ENCODE measurements around the gene TBC1D24. TPM values are rescaled to one million over a fixed set of nuclear protein-coding genes. Genes with fewer than 3 reads are reported as not detected.
A peak's percentile ranks its signal among the peaks of the same experiment; 100 is the strongest.
"Not testable (repeated sequence)": the region's sequence is repeated elsewhere in the genome, so short reads cannot be mapped to it uniquely, and the experiment has no call there.

TBC1D24 gene
- total RNA-seq, 4 donors from 2014 or later: 8.3 to 19.3 (median 11.6) TPM

DNA sequence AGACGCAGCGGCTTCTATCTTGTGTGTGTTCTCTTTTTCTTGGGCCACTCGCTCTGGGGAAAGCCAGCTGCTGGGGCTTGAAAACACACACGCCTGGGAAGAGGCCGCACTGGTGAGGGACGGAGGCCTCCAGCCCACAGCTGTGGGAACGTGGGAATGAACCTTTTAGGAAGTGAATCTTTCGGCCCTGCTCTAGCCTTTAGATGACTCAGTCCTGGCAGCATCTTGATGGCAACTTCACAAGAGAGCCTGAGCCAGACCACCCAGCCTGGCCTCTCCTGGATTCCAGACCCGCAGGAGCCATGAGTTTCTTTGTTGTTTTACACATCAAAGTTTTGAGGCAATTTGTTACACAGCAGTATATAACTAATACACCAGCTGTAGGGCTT is 60.7 kb downstream of the TBC1D24 start:
- Histone ChIP-seq H3K4me3 (no peak overlapping the region), H3K9me3 (no peaks in the 10 kb centered on the region), H3K4me1 (peaks cover 22 to 52% (median 41%) of the 10 kb centered on the region in 4 donors), H3K36me3 (no peaks in the 10 kb centered on the region), H3K27me3 (no peaks in the 10 kb centered on the region), H3K27ac (peak overlapping the region; percentile 91 to 93 (median 92))
- intact Hi-C loops (cut with DNase I; ENCODE audit: low total_unique reads) (no loop called here), in situ Hi-C loops (cut with MboI; ENCODE audit: low pct_ligation_motif_present in 1 of 4, low pct_unique_long_range_greater_than_20kb in 1 of 4, low sequenced_read_pairs in 3 of 4) (no loop called here)
- DNase-seq: no peak
- 69 to 81% methylated on average over 2 to 9 of the region's 9 CpGs for WGBS, 2 donors (ENCODE audit: low coverage in 1 of 2)
- TF ChIP-seq, protein P1, sequence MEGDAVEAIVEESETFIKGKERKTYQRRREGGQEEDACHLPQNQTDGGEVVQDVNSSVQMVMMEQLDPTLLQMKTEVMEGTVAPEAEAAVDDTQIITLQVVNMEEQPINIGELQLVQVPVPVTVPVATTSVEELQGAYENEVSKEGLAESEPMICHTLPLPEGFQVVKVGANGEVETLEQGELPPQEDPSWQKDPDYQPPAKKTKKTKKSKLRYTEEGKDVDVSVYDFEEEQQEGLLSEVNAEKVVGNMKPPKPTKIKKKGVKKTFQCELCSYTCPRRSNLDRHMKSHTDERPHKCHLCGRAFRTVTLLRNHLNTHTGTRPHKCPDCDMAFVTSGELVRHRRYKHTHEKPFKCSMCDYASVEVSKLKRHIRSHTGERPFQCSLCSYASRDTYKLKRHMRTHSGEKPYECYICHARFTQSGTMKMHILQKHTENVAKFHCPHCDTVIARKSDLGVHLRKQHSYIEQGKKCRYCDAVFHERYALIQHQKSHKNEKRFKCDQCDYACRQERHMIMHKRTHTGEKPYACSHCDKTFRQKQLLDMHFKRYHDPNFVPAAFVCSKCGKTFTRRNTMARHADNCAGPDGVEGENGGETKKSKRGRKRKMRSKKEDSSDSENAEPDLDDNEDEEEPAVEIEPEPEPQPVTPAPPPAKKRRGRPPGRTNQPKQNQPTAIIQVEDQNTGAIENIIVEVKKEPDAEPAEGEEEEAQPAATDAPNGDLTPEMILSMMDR (IDR thresholded peaks at IDR 0.05): no peak
- TF ChIP-seq POLR2AphosphoS5 (IDR thresholded peaks at IDR 0.05): no peak

DNA sequence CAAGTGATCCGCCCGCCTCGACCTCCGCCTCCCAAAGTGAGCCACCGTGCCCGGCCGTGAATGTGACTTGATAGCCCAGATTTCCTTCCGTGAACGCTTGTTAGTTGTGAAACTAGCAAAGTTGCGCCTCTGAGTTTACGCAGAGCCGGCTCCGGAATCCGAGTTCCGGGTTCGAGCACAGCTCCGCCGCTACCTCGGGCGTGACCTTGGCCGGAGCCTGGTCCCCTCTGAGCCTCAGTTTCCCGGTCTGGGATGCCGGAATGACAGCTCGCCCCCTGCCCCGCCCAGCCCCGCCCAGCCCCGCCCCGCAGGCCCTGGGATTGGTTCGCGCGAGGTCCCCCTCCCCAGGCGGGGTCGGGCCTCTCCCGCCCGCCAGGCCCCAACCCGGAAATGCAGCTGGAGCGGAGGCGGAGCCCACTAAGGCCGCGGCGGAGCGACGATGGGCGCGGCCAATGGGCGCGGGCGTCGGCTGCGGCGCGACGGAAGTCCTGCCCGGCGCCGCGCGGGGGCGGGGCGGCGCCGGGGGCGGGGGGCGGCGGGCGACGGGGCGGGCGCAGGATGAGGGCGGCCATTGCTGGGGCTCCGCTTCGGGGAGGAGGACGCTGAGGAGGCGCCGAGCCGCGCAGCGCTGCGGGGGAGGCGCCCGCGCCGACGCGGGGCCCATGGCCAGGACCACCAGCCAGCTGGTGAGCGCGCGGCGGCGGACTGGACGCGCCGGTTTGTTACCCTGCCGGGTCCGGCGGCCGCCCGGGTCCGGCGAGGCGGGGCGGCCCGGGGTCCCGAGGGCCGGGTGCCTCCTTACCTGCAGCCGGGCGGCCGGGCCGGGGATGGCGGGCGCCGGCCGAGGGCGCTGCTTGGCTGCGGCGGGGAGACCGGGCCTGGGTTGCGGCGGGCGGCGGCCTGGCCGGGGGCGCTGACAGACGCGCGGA is 62.8 kb downstream of the TBC1D24 start, which contains the start of gene PDPK1:
Gene PDPK1 (plus strand): TSS at position 571 of the 929 bp plus-strand sequence. CDS start 92 bp downstream, at position 663.
- no peaks in the 10 kb centered on the region for H3K27me3 ChIP-seq
- peaks cover 21 to 59% (median 48%) of the 10 kb centered on the region in 4 donors for H3K4me1 ChIP-seq
- TF ChIP-seq POLR2AphosphoS5 (IDR thresholded peaks at IDR 0.05) (peak; percentile 39 to 65 (median 42)), EP300 (IDR thresholded peaks at IDR 0.05; ENCODE audit: low read depth) (no peak), POLR2A (IDR thresholded peaks at IDR 0.05) (peak; percentile 67)
- TF ChIP-seq, protein P1 (IDR thresholded peaks at IDR 0.05): no peak
- intact Hi-C loops (cut with DNase I; ENCODE audit: low total_unique reads) (no loop called here), in situ Hi-C loops (cut with MboI; ENCODE audit: low pct_ligation_motif_present in 1 of 4, low pct_unique_long_range_greater_than_20kb in 1 of 4, low sequenced_read_pairs in 3 of 4) (no loop called here)
- H3K27ac ChIP-seq: peak within 1 kb of the TSS; percentile 91 to 93 (median 92)
- no peaks in the 10 kb centered on the region for H3K36me3 ChIP-seq
- H3K9me3 ChIP-seq: no peaks in the 10 kb centered on the region
- H3K4me3 ChIP-seq: peak within 1 kb of the TSS; percentile 44 to 87 (median 68)
- peak; percentile 95 for DNase-seq
- WGBS, 2 donors (ENCODE audit: low coverage in 1 of 2): 0% methylated on average over 4 to 57 of the region's 126 CpGs

DNA sequence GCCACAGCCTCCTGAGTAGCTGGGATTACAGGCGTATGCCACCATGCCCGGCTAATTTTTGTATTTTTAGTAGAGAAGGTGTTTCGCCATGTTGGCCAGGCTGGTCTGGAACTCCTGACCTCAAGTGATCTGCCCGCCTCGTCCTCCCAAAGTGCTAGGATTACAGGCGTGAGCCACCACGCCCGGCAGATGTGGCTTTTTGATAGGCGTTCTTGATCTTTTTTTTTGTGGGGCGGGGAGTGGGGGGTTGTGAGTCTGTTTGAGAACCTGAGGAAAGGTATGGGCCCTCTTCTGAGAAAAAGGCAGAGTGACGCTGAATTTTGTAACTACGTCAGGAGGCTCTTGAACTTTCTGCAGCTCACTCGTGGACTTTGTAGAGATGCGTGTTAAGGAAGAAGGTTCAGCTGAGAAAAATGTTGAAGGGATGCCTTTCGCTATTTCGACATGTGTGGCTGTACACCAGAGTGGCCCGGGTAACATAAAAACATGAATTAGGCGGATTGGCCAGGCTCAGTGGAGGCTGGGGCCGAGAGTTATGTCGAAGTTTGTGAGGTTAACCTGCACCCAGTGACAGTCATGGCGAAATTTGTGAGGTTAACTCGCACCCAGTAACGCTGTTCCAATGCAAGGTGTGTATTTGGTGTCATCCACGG is 64.4 kb downstream of the TBC1D24 start:
- WGBS, 2 donors (ENCODE audit: low coverage in 1 of 2): 80 to 81% methylated on average over 13 to 24 of the region's 24 CpGs
- H3K9me3 ChIP-seq; H3K36me3 ChIP-seq; intact Hi-C loops (cut with DNase I; ENCODE audit: low total_unique reads); H3K27me3 ChIP-seq; DNase-seq; in situ Hi-C loops (cut with MboI; ENCODE audit: low pct_ligation_motif_present in 1 of 4, low pct_unique_long_range_greater_than_20kb in 1 of 4, low sequenced_read_pairs in 3 of 4): not testable (repeated sequence)
- Histone ChIP-seq H3K27ac (peak overlapping the region in 2 of 4 donors; percentile 6 to 21), H3K4me3 (peak overlapping the region in 3 of 4 donors; percentile 66 to 87 (median 70)), H3K4me1 (peaks cover 21 to 50% (median 46%) of the 10 kb centered on the region in 4 donors)

DNA sequence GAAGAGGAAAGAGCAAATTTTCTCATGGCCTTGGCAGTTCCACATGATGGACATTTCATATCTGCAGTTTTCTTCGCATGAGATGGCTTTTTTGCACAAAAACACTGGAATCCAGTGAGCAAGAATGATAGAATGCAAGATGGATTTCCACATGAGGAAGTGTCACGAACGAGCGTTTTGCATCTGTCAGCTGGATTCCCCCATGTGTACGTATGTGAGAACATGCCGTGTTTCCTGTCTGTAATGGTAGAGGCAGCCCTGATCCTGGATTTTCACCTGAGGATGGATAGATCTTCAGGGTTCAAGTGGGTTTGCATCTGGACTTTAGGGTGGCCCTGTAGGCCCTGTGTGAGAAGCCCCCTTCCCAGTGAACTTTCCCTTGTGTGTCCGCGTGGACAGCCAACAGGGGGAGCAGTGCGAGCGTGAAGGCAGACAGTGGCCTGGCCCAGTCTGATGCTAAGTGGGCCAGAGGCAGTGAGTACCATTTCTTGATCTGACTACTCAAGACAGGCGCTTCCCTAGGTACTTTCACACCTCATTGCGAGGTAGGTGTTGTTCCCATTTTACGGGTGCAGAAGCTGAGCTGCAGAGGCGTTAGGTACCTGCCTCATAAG is 65.0 kb downstream of the TBC1D24 start:
- intact Hi-C loops (cut with DNase I; ENCODE audit: low total_unique reads); H3K27ac ChIP-seq; H3K4me3 ChIP-seq; H3K9me3 ChIP-seq; H3K36me3 ChIP-seq; DNase-seq; H3K27me3 ChIP-seq; in situ Hi-C loops (cut with MboI; ENCODE audit: low pct_ligation_motif_present in 1 of 4, low pct_unique_long_range_greater_than_20kb in 1 of 4, low sequenced_read_pairs in 3 of 4): not testable (repeated sequence)
- H3K4me1 ChIP-seq: peaks cover 21 to 50% (median 46%) of the 10 kb centered on the region in 4 donors
- TF ChIP-seq, protein P1 (IDR thresholded peaks at IDR 0.05): peak; percentile 16 to 45 (median 29)
- WGBS, 2 donors (ENCODE audit: low coverage in 1 of 2): 43% methylated on average over 12 of the region's 14 CpGs; no CpG with 5 or more reads in 1 of the 2 donors

DNA sequence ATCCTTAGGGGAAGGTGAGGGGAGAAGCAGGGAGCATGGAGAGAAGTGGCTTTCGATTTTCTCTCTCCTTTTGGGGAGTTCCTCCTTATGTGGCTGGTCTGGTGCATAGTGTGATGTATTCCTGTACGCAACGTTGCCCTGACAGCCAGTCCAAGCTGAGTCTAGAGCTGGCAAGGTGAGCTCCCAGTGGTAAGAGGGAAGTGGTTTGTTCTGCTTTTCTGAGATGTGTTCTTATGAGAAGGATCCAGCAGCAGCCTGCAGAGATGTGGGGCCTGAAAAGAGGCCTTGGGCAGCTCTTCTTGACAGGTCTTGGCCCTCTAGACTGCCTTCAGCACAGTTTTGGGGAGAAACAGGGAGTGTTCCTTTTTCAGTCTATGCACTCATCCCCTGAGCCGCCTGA is 66.0 kb downstream of the TBC1D24 start:
- H3K36me3 ChIP-seq; H3K9me3 ChIP-seq; DNase-seq; intact Hi-C loops (cut with DNase I; ENCODE audit: low total_unique reads); H3K27me3 ChIP-seq; in situ Hi-C loops (cut with MboI; ENCODE audit: low pct_ligation_motif_present in 1 of 4, low pct_unique_long_range_greater_than_20kb in 1 of 4, low sequenced_read_pairs in 3 of 4); H3K4me3 ChIP-seq: not testable (repeated sequence)
- Histone ChIP-seq H3K4me1 (peaks cover 21 to 53% (median 47%) of the 10 kb centered on the region in 4 donors), H3K27ac (peak overlapping the region in 2 of 4 donors; percentile 24 to 33)
- 47% methylated on average over 4 of the region's 4 CpGs; no CpG with 5 or more reads in 1 of the 2 donors for WGBS, 2 donors (ENCODE audit: low coverage in 1 of 2)

DNA sequence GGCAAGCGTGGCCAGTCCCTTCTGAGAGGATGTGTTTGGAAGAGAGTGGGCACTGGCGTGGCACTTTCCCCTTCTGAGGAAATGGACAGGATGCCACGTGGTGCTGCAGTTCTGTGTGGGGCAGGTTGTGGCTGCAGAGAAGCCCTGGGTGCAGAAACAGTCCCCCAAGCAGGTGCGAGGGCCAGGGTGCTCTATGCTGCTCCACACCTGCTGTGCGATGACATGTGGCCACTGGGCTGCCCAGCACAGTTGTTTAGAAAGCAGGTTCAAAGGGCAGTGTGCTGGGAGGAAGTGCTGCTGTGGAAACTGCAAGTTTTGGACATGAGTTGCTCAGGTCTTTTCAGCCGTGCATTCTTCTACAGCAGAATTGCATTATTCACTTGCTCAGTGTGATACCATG is 66.5 kb downstream of the TBC1D24 start:
- H3K27ac ChIP-seq: peak overlapping the region in 2 of 4 donors; percentile 24 to 33
- H3K9me3 ChIP-seq; DNase-seq; intact Hi-C loops (cut with DNase I; ENCODE audit: low total_unique reads); H3K27me3 ChIP-seq; in situ Hi-C loops (cut with MboI; ENCODE audit: low pct_ligation_motif_present in 1 of 4, low pct_unique_long_range_greater_than_20kb in 1 of 4, low sequenced_read_pairs in 3 of 4); H3K4me3 ChIP-seq; H3K36me3 ChIP-seq: not testable (repeated sequence)
- peaks cover 21 to 51% (median 44%) of the 10 kb centered on the region in 4 donors for H3K4me1 ChIP-seq
- WGBS, 2 donors (ENCODE audit: low coverage in 1 of 2): 37% methylated on average over 6 of the region's 6 CpGs; no CpG with 5 or more reads in 1 of the 2 donors

DNA sequence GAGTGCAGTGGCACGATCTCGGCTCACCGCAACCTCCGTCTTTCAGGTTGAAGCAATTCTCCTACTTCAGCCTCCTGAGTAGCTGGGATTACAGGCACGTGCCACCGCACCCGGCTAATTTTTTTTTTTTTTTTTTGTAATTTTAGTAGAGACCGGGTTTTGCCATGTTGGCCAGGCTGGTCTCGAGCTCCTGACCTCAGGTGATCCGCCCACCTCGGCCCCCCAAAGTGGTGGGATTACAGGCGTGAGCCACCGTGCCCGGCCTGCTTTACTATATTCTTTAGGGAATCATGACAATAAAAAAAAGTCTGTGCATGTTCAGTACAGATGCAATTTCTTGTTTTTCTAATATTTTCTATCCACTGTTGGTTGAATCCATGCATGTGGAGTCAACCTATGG is 68.8 kb downstream of the TBC1D24 start:
- intact Hi-C loops (cut with DNase I; ENCODE audit: low total_unique reads): not testable (repeated sequence)

More for the DNA sequence above, 68.8 kb downstream of the TBC1D24 start:
- H3K9me3 ChIP-seq; in situ Hi-C loops (cut with MboI; ENCODE audit: low pct_ligation_motif_present in 1 of 4, low pct_unique_long_range_greater_than_20kb in 1 of 4, low sequenced_read_pairs in 3 of 4); H3K27ac ChIP-seq; H3K36me3 ChIP-seq; H3K27me3 ChIP-seq; DNase-seq; H3K4me3 ChIP-seq: not testable (repeated sequence)
- WGBS, 2 donors (ENCODE audit: low coverage in 1 of 2): 82 to 94% methylated on average over 8 to 14 of the region's 14 CpGs
- H3K4me1 ChIP-seq: peaks cover 21 to 41% (median 36%) of the 10 kb centered on the region in 4 donors
